Gastroesophageal sphincter (tissue), 4 donors: ENCODE measurements around the gene TUBB2B. TPM values are rescaled to one million over a fixed set of nuclear protein-coding genes. Genes with fewer than 3 reads are reported as not detected.
A peak's percentile ranks its signal among the peaks of the same experiment; 100 is the strongest.

Experiments used
- ATAC-seq: fragments of 150-250 bp; one replicate; pipeline ENCODE4 v1.9.1; 2016; ENCODE audit warnings: mild to moderate bottlenecking, moderate library complexity
- H3K27ac ChIP-seq, 4 donors: fragments of 200-600 bp; sonication (generic) in 3 of 4; 1 replicate in 3 of 4; 2 replicates in 1 of 4; pipeline ENCODE4 v1.5.1; 2016 to 2019
- H3K27me3 ChIP-seq: fragments of 200-600 bp; sonication (generic); one replicate; pipeline ENCODE4 v1.5.1; 2019
- H3K36me3 ChIP-seq, 2 donors: fragments of 200-600 bp; sonication (generic); one replicate each; pipeline ENCODE4 v1.5.1; 2019; ENCODE audit warnings: control low read depth in 1 of 2
- H3K4me1 ChIP-seq, 3 donors: fragments of 200-600 bp; sonication (generic); 1 replicate in 2 of 3; 2 replicates in 1 of 3; pipeline ENCODE4 v1.5.1; 2016 to 2019; ENCODE audit warnings: control low read depth in 2 of 3
- H3K4me3 ChIP-seq, 2 donors: fragments of 200-600 bp; sonication (generic); one replicate each; pipeline ENCODE4 v1.5.1; 2019; ENCODE audit warnings: mild to moderate bottlenecking in 1 of 2, moderate library complexity in 1 of 2
- H3K9me3 ChIP-seq, 3 donors: fragments of 200-600 bp; sonication (generic); one replicate each; pipeline ENCODE4 v1.5.1; 2017 to 2019; ENCODE audit warnings: control low read depth in 2 of 3
- CTCF ChIP-seq, 4 experiments: fragments of 200-600 bp in 2 of 4; fragments of 450-650 bp in 2 of 4; sonication (generic) in 1 of 4; IDR thresholded peaks; one replicate each; pipeline ENCODE4 v1.5.1; 2017 to 2019; ENCODE audit warnings: antibody characterized with exemption in 4 of 4, mild to moderate bottlenecking in 2 of 4, moderate library complexity in 2 of 4
- EP300 ChIP-seq: sonication (generic); formaldehyde crosslinking; IDR thresholded peaks from one replicate; pipeline ENCODE4 v1.6.1; 2017; ENCODE audit warnings: antibody characterized with exemption, mild to moderate bottlenecking
- POLR2A ChIP-seq, 2 donors: fragments of 450-650 bp; IDR thresholded peaks; one replicate each; pipeline ENCODE4 v1.6.1; 2017; ENCODE audit warnings: antibody characterized with exemption in 2 of 2, mild to moderate bottlenecking in 2 of 2, moderate library complexity in 1 of 2
- POLR2AphosphoS5 ChIP-seq: sonication (generic); formaldehyde crosslinking; IDR thresholded peaks from one replicate; pipeline ENCODE4 v1.6.1; 2017; ENCODE audit warnings: antibody characterized with exemption
- WGBS, 2 donors: methylation state at CpG; one replicate each; pipeline ENCODE4 v1.1.5; 2018; ENCODE audit warnings: low coverage in 1 of 2; 5-methylcytosine and 5-hydroxymethylcytosine counted together
- total RNA-seq, 4 donors: library from RNA; depleted of rRNA; stranded (reverse); fragments of >200 nt; gene quantifications; one replicate each; pipeline ENCODE4 v1.1.0, GENCODE V29; 2016

TUBB2B gene
- total RNA-seq, 4 donors from 2014 or later, result 11.5 to 42.8 (median 14.6) TPM

GRCh38 chr6:3176562-3177355 is 50.7 kb downstream of the TUBB2B start:
- no peak overlapping the region for H3K4me3 ChIP-seq
- 17 to 88% methylated on average over 2 to 3 of the region's 22 CpGs for whole genome bisulfite sequencing, 2 donors
- no peaks in the 10 kb centered on the region for H3K27me3 ChIP-seq
- no peaks in the 10 kb centered on the region for H3K36me3 ChIP-seq
- no peaks in the 10 kb centered on the region for H3K4me1 ChIP-seq
- TF ChIP-seq POLR2A (IDR thresholded peaks at IDR 0.05) (no peak), POLR2AphosphoS5 (no peak), CTCF (IDR thresholded peaks at IDR 0.05) (no peak), EP300 (no peak)
- peak; percentile 71 for ATAC-seq
- no peak overlapping the region for H3K27ac ChIP-seq
- no peaks in the 10 kb centered on the region for H3K9me3 ChIP-seq

GRCh38 chr6:3175715-3176402 is 51.6 kb downstream of the TUBB2B start:
- Histone ChIP-seq H3K27ac (no peak overlapping the region), H3K36me3 (no peaks in the 10 kb centered on the region), H3K4me3 (no peak overlapping the region), H3K9me3 (no peaks in the 10 kb centered on the region), H3K27me3 (no peaks in the 10 kb centered on the region), H3K4me1 (no peaks in the 10 kb centered on the region)
- ATAC-seq, result no peak
- no peak for TF ChIP-seq POLR2AphosphoS5
- no peak for TF ChIP-seq EP300
- TF ChIP-seq CTCF (IDR thresholded peaks at IDR 0.05), result no peak
- no peak for TF ChIP-seq POLR2A (IDR thresholded peaks at IDR 0.05)
- 67 to 71% methylated on average over 4 to 8 of the region's 11 CpGs for WGBS, 2 donors

Other genes starting within 250 kb of the TUBB2B start
- 10 to 100 TPM; 15.8 to 32.8 (median 27.2) TPM for gene NQO2, start 227.8 kb downstream of the TUBB2B start, total RNA-seq
- gene RIPK1, start 159.2 kb downstream of the TUBB2B start, total RNA-seq, result 10 to 100 TPM; 20.1 to 28.9 (median 25.7) TPM
- gene BPHL, start 108.9 kb downstream of the TUBB2B start, total RNA-seq, result 10 to 100 TPM in 1 of 4 donors, 1 to 10 TPM in 3; 4.8 to 16.6 (median 6.5) TPM
- 100 to 1,000 TPM in 2 of 4 donors, 10 to 100 TPM in 2; 74.6 to 219 (median 119) TPM for gene TUBB2A, start 70.1 kb downstream of the TUBB2B start, total RNA-seq
- 10 to 100 TPM; 23.6 to 37.8 (median 29.5) TPM for gene PSMG4, start 31.3 kb upstream of the TUBB2B start, total RNA-seq
- 10 to 100 TPM in 1 of 4 donors, 1 to 10 TPM in 3; 6.2 to 10.8 (median 7.8) TPM for gene SLC22A23, start 229.4 kb upstream of the TUBB2B start, total RNA-seq